K562 (cell line): ENCODE data around the gene PGBD1. TPM values are rescaled to one million over a fixed set of nuclear protein-coding genes. Genes with fewer than 3 reads are reported as not detected.

Experiments used
- ATAC-seq: fragments of 200-7000 bp; cut with Tn5 transposase; 3 replicates; pipeline ENCODE4 v1.9.1; 2020; ENCODE audit warnings: moderate library complexity
- BruUV-seq: library from RNA; stranded (reverse); fragments of 400-500 nt; replicated peaks from 2 replicates; lab custom pipeline; 2021; lab: Mats Ljungman, UMichigan
- CTCF ChIA-PET: fragments of 300-600 bp; formaldehyde crosslinking; extraction: SDS; loops from one replicate; lab custom pipeline; 2021; ENCODE audit warnings: low intra/inter-chr PET ratio; lab: Yijun Ruan, JAX
- POLR2A ChIA-PET: fragments of 300-600, 350-650 bp; sonication (Branson Sonifier 250); formaldehyde crosslinking; extraction: SDS; loops from one replicate; lab custom pipeline; 2021; ENCODE audit warnings: antibody characterized with exemption, inconsistent platforms; lab: Yijun Ruan, JAX
- DNase-seq, 4 experiments: peaks; one replicate each; pipeline versions ENCODE4 v3.0.0 to v3.0.0-alpha.2; 2011 to 2018; ENCODE audit warnings: low spot score in 3 of 4, mixed read lengths in 3 of 4; ENCODE audit errors: extremely low read depth in 1 of 4
- FAIRE-seq: peaks from 2 replicates; lab custom pipeline; 2011; peaks lifted over from hg19 to GRCh38; lab: Jason Lieb, UNC
- H2AFZ ChIP-seq: 2 replicates; pipeline ENCODE4 v1.6.0; 2011; ENCODE audit warnings: low read depth, low read length, control low read depth, inconsistent platforms
- H3K27ac ChIP-seq: fragments of 200-600 bp; 3 replicates; pipeline ENCODE4 v1.8.0; 2011; ENCODE audit warnings: low read depth, mild to moderate bottlenecking, control low read depth, inconsistent platforms, low read length, moderate library complexity, mixed read lengths; ENCODE audit errors: extremely low read depth
- H3K27me3 ChIP-seq, 2 experiments: fragments of 300-600 bp in 1 of 2; 2 replicates in 1 of 2; 3 replicates in 1 of 2; pipeline versions ENCODE4 v1.6.0 to v1.8.0; 2011; ENCODE audit warnings: inconsistent platforms in 2 of 2, low read length in 2 of 2, mild to moderate bottlenecking in 1 of 2, mixed read lengths in 1 of 2, moderate library complexity in 1 of 2; ENCODE audit not compliant: control insufficient read depth in 2 of 2, insufficient read depth in 2 of 2
- H3K36me3 ChIP-seq: fragments of 300-600 bp; 3 replicates; pipeline ENCODE4 v1.8.0; 2011; ENCODE audit warnings: mild to moderate bottlenecking, low read length, inconsistent platforms; ENCODE audit not compliant: control insufficient read depth, insufficient read depth
- H3K4me1 ChIP-seq, 2 experiments: fragments of 200-600 bp in 1 of 2; replicated peaks in 1 of 2; 2 replicates in 1 of 2; 3 replicates in 1 of 2; pipeline versions ENCODE4 v1.5.1 to v1.8.0; 2011; ENCODE audit warnings: inconsistent platforms in 2 of 2, low read length in 2 of 2, mild to moderate bottlenecking in 1 of 2, mixed read lengths in 1 of 2, moderate library complexity in 1 of 2; ENCODE audit not compliant: control insufficient read depth in 2 of 2, insufficient read depth in 2 of 2
- H3K4me2 ChIP-seq: 2 replicates; pipeline ENCODE4 v1.6.1; 2011; ENCODE audit warnings: low read length, control low read depth, inconsistent platforms, mixed read lengths; ENCODE audit not compliant: insufficient read depth
- H3K4me3 ChIP-seq: fragments of 200-600 bp; sonication (generic), shearing (Covaris generic); 2 replicates; pipeline ENCODE4 v1.5.1; 2016; ENCODE audit warnings: control low read depth, inconsistent platforms
- H3K79me2 ChIP-seq: fragments of 200-600 bp; 3 replicates; pipeline ENCODE4 v1.8.0; 2011; ENCODE audit warnings: low read length, inconsistent platforms; ENCODE audit not compliant: control insufficient read depth, insufficient read depth
- H3K9ac ChIP-seq, 2 experiments: 2 replicates each; pipeline versions ENCODE4 v1.6.0 to v1.6.1; 2011; ENCODE audit warnings: low read depth in 2 of 2, low read length in 2 of 2, control low read depth in 1 of 2, inconsistent platforms in 1 of 2, mild to moderate bottlenecking in 1 of 2, mixed read lengths in 1 of 2; ENCODE audit not compliant: insufficient read depth in 1 of 2
- H3K9me1 ChIP-seq: one replicate; pipeline ENCODE4 v1.6.0; 2011; ENCODE audit warnings: inconsistent platforms, mild to moderate bottlenecking, low read length, moderate library complexity; ENCODE audit not compliant: control insufficient read depth, insufficient read depth
- H3K9me3 ChIP-seq: replicated peaks from 2 replicates; pipeline ENCODE4 v1.5.1; 2011; ENCODE audit warnings: low read depth, low read length, inconsistent platforms; ENCODE audit not compliant: control insufficient read depth, insufficient read depth
- H4K20me1 ChIP-seq: replicated peaks from 2 replicates; pipeline ENCODE4 v1.6.1; 2011; ENCODE audit warnings: low read length, inconsistent platforms, mixed read lengths; ENCODE audit not compliant: control insufficient read depth, insufficient read depth
- CBX3 ChIP-seq, 2 experiments: IDR thresholded peaks; 1 replicate in 1 of 2; 2 replicates in 1 of 2; pipeline ENCODE4 v1.6.1; 2012; ENCODE audit warnings: inconsistent platforms in 2 of 2, low read length in 2 of 2, borderline replicate concordance in 1 of 2, control low read depth in 1 of 2
- CEBPG ChIP-seq, 3 experiments: fragments of 200-800 bp in 1 of 3; sonication (Bioruptor generic) in 1 of 3; sonication (generic) in 1 of 3; formaldehyde crosslinking in 1 of 3; IDR thresholded peaks in 2 of 3; conservative IDR thresholded peaks in 1 of 3; 2 replicates each; pipeline versions ENCODE4 v1.6.1 to v1.8.0; 2016 to 2022; ENCODE audit warnings: missing compliant biosample characterization in 2 of 3, missing genetic modification characterization in 2 of 3, mild to moderate bottlenecking in 1 of 3, missing genetic modification reagents in 1 of 3
- GTF3C2 ChIP-seq: IDR thresholded peaks from 3 replicates; pipeline ENCODE4 v1.6.1; 2011; ENCODE audit warnings: borderline replicate concordance, mild to moderate bottlenecking, moderate library complexity; ENCODE audit not compliant: insufficient read length; ENCODE audit errors: extremely low read depth
- NCOA4 ChIP-seq: fragments of 450-650 bp; IDR thresholded peaks from 2 replicates; pipeline ENCODE4 v1.6.1; 2018; ENCODE audit warnings: mild to moderate bottlenecking; ENCODE audit not compliant: partially characterized antibody
- SIN3A ChIP-seq, 2 experiments: fragments of 150-350 bp in 1 of 2; IDR thresholded peaks; 2 replicates each; pipeline ENCODE4 v1.6.1; 2011 to 2016; ENCODE audit warnings: borderline replicate concordance in 2 of 2, low read depth in 2 of 2, low read length in 2 of 2, mild to moderate bottlenecking in 2 of 2, moderate library complexity in 2 of 2; ENCODE audit not compliant: control insufficient read depth in 1 of 2
- TRIM28 ChIP-seq: fragments of 450-650 bp; IDR thresholded peaks from 2 replicates; pipeline ENCODE4 v1.6.1; 2017
- ZNF445 ChIP-seq: fragments of 250-450 bp; sonication (Bioruptor Pico); IDR thresholded peaks from 2 replicates; pipeline ENCODE4 v1.4.0; 2020; ENCODE audit warnings: low read depth, mild to moderate bottlenecking, moderate library complexity
- WGBS: fragments of 100-300 bp; shearing (Covaris generic); methylation state at CpG from one replicate; pipeline ENCODE4 v1.1.6; 2016; ENCODE audit warnings: low coverage, mixed read lengths; ENCODE audit not compliant: insufficient coverage; ENCODE audit errors: missing lambda C conversion rate; 5-methylcytosine and 5-hydroxymethylcytosine counted together
- in situ Hi-C: fragments of 300-500 bp; cut with MboI; formaldehyde crosslinking; loops from 4 replicates; pipeline ENCODE4 v1.15.0; 2018; ENCODE audit warnings: inconsistent platforms, mixed read lengths
- intact Hi-C: fragments of 100-400 bp; cut with micrococcal nuclease; formaldehyde crosslinking; loops from 2 replicates; pipeline ENCODE4 v1.14.2; 2022
- polyA plus RNA-seq, 8 experiments: library from polyadenylated mRNA; depleted of rRNA in 4 of 8; stranded (reverse) in 5 of 8; unstranded in 3 of 8; fragments of >200 nt; fragmentation: Nextera tagmentation in 2 of 8; fragmentation: Illumina TruSeq in 1 of 8; extraction: Ambion mirVana in 2 of 8; extraction: Trizol in 1 of 8; gene quantifications; 2 replicates each; pipeline versions ENCODE4 v1.2.1 to v1.2.3, GENCODE V29; 2011 to 2014; ENCODE audit warnings: inconsistent platforms in 1 of 8, missing spikeins in 1 of 8
- total RNA-seq, 7 experiments: library from RNA; depleted of rRNA in 6 of 7; stranded (reverse); fragments of >200 nt in 6 of 7; fragmentation: Illumina TruSeq in 2 of 7; extraction: Trizol in 2 of 7; gene quantifications; 2 replicates each; pipeline versions ENCODE4 v1.2.1 to v1.2.3, GENCODE V29; 2011 to 2021; ENCODE audit warnings: low replicate concordance in 1 of 7

The PGBD1 gene
- total and polyA plus RNA-seq, 9 of the 15 experiments (the other 6 are each of a cell fraction or from before 2014, with no cell fraction given): 3.3 to 9.0 (median 7.3) TPM

- Histone ChIP-seq H3K9me1 (no peaks in the 10 kb centered on the region), H3K79me2 (peaks cover 31% of the 10 kb centered on the region), H3K9me3 (peaks cover 6% of the 10 kb centered on the region; the same call in 1 of the 2 replicates), H3K4me2 (no peak overlapping the region), H2AFZ (no peak overlapping the region), H4K20me1 (no peaks in the 10 kb centered on the region), H3K27ac (no peak overlapping the region), H3K4me1 (peaks cover 21 to 43% of the 10 kb centered on the region in 2 experiments), H3K9ac (no peak overlapping the region), H3K36me3 (no peaks in the 10 kb centered on the region), H3K27me3 (no peaks in the 10 kb centered on the region), H3K4me3 (no peak overlapping the region)
- ChIA-PET POLR2A (interaction anchor here (0.7 to 1.6 kb wide), 5 partner anchors 12 to 824 kb away, joined by 3 to 4 read pairs (median 3); no protein-coding TSS in a partner anchor), CTCF (no interaction called here)
- no TSS peak for BruUV-seq
- whole genome bisulfite sequencing: 31% methylated on average over 1 of the region's 1 CpG
- intact Hi-C loops: no loop called here
- in situ Hi-C loops: no loop called here
- no peak for ATAC-seq
- FAIRE-seq: no peak
- DNase-seq: no peak
- TF ChIP-seq CEBPG (CRISPR knock-in tag; IDR thresholded peaks at IDR 0.05) (no peak), CEBPG (tag; conservative IDR thresholded peaks at IDR 0.05 in 1 of 2, IDR thresholded peaks at IDR 0.05 in 1 of 2) (no peak), GTF3C2 (no peak), NCOA4 (no peak), CBX3 (IDR thresholded peaks at IDR 0.05; ENCODE audit: borderline replicate concordance in 1 of 2, low read length in 2 of 2) (peak in 1 of 2 experiments; percentile 66; a peak in 1 of 3 replicates), SIN3A (IDR thresholded peaks at IDR 0.05; ENCODE audit: borderline replicate concordance in 2 of 2, control insufficient read depth in 1 of 2, low read depth in 2 of 2, low read length in 2 of 2) (no peak), ZNF445 (CRISPR knock-in tag) (no peak), TRIM28 (0 out of 2 replicates have a peak, but pooled peaks have one; percentile 50)
Observed at GRCh38 chr6:28340310-28341095, 59.1 kb downstream of the PGBD1 start.
